ENCODE results near the gene ODF4.
A peak's percentile ranks its signal among the peaks of the same experiment; 100 is the strongest.
"Not testable (repeated sequence)": the region's sequence is repeated elsewhere in the genome, so short reads cannot be mapped to it uniquely, and the experiment has no call there.

The ODF4 gene

DNA sequence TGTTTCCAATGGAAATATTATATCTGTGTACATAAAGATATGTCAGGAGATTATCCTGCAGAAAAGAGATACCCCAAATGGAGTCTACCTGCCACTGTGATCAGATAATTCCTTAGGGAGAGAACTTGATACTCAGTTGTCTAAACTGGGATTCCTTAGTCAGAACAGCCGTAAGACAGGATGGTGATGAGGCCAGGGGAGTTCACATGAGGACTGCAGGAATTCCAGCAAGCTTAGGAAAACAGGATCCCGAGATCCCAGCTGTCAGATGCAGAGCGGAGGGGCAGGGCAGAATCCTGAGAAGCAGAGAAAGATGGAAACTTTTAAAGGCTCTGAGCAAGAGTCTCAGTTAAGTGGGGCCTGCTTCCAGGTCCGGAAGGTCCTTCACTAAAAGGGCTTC is 32.1 kb downstream of the ODF4 start:
- Mint-ChIP-seq H3K9me3 (no peaks in the 10 kb centered on the region), H3K36me3 (ENCODE audit: low read depth) (peaks cover 26% of the 10 kb centered on the region), H3K4me1 (peaks cover 17% of the 10 kb centered on the region), H3K4me3 (no peak overlapping the region), H3K27ac (no peak overlapping the region), H3K27me3 (no peaks in the 10 kb centered on the region)
- ATAC-seq, result no peak
- no peak for DNase-seq

DNA sequence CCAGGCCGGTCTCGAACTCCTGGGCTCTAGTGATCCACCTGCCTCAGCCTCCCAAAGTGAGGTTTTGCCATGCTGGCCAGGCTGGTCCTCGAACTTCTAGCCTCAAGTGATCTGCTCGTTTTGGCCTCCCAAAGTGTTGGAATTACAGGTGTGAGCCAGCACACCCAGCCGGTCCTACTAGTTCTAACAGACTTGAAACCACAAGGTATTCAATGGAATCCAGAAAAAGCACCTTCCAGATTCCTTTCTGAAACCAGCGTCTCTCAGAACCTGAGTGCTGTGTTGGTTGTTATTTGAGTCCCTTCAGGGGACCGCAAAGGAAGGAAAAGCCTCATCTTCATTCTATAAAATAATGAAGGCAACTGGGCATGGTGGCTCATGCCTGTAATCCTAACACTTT is 32.8 kb downstream of the ODF4 start:
- Mint-ChIP-seq H3K27me3 (no peaks in the 10 kb centered on the region), H3K9me3 (no peaks in the 10 kb centered on the region), H3K4me3 (no peak overlapping the region), H3K36me3 (ENCODE audit: low read depth) (peaks cover 32% of the 10 kb centered on the region), H3K27ac (no peak overlapping the region), H3K4me1 (peaks cover 24% of the 10 kb centered on the region)
- DNase-seq, result no peak
- no peak for ATAC-seq

- H3K4me1 Mint-ChIP-seq, result peaks cover 37% of the 10 kb centered on the region
- H3K27me3 Mint-ChIP-seq, DNase-seq, H3K27ac Mint-ChIP-seq, ATAC-seq, H3K9me3 Mint-ChIP-seq, H3K4me3 Mint-ChIP-seq: not testable (repeated sequence)
- peaks cover 43% of the 10 kb centered on the region for H3K36me3 Mint-ChIP-seq (ENCODE audit: low read depth)
Measured at GRCh38 chr17:8373856-8374255, 34.2 kb downstream of the ODF4 start.

- Mint-ChIP-seq H3K4me1 (peaks cover 54% of the 10 kb centered on the region), H3K4me3 (peak overlapping the region; percentile 85), H3K9me3 (no peaks in the 10 kb centered on the region), H3K36me3 (ENCODE audit: low read depth) (peaks cover 51% of the 10 kb centered on the region), H3K27ac (peak overlapping the region; percentile 99), H3K27me3 (no peaks in the 10 kb centered on the region)
- DNase-seq (no peak), ATAC-seq (no peak)
Measured at GRCh38 chr17:8375738-8376259, 36.2 kb downstream of the ODF4 start.

DNA sequence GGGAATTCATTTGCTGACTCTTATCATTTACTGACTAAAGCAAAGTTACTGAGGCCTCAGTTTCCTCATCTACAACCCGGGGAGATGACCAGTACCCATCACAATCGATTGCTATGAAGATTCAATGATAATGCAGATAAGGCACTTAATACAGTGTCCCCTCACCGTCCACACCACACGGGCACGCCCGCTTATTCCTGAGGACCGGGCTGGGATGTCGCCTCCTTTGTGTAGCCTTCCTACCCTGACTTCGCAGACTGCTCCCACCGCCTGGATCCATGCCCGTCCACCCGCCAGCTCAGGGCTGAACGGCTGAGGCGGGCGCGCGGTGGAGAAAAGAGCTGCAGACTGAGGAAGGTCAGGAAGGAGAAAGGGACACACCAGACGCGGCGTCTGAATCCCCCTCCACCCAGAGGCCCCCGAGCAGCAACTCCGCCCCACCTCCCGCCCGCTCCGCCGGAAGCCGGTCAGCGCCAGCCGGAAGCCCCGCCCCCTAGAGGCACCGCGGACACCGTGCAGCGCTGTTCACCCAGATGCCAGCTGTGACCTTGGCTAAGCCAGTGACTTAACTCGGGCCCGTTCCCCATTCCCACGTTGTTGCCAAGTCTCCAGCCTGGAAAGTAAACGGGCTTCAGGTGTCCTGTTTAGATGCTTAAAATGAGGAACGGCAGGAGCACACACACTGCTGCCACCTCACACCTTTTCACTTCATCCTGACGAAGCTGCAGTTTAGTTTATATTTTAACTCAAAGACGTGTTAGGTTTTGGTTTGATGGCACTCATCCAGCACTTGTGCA is 36.8 kb downstream of the ODF4 start, which contains the start of gene KRABD2:
TSS of gene KRABD2 (minus strand) at position 434 of the 797 bp plus-strand sequence.
- no peaks in the 10 kb centered on the region for H3K27me3 Mint-ChIP-seq
- ATAC-seq (peak; percentile 97), DNase-seq (peak; percentile 97)
- peak within 1 kb of the TSS; percentile 99 for H3K27ac Mint-ChIP-seq
- H3K4me3 Mint-ChIP-seq, result peak within 1 kb of the TSS; percentile 85
- H3K9me3 Mint-ChIP-seq, result no peaks in the 10 kb centered on the region
- peaks cover 61% of the 10 kb centered on the region for H3K4me1 Mint-ChIP-seq
- peaks cover 58% of the 10 kb centered on the region for H3K36me3 Mint-ChIP-seq (ENCODE audit: low read depth)

- Mint-ChIP-seq H3K4me3 (peak overlapping the region; percentile 85), H3K27ac (peak overlapping the region; percentile 99), H3K36me3 (ENCODE audit: low read depth) (peaks cover 66% of the 10 kb centered on the region), H3K4me1 (peaks cover 64% of the 10 kb centered on the region), H3K27me3 (no peaks in the 10 kb centered on the region), H3K9me3 (no peaks in the 10 kb centered on the region)
- DNase-seq, result no peak
- ATAC-seq, result no peak
Measured at GRCh38 chr17:8377422-8377821, 37.8 kb downstream of the ODF4 start.

DNA sequence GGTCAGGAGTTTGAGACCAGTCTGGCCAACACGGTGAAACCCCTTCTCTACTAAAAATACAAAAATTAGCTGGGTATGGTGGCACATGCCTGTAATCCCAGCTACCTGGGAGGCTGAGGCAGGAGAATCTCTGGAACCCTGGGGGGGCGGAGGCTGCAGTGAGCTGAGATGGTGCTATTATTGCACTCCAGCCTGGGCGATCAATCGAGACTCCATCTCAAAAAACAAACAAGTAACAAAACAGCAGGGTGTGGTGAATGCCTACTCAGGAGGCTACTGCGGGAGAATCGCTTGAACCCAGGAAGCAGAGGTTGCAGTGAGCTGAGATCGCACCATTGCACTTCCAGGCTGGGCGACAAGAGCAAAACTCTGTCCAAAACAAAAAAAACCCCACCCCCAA is 38.5 kb downstream of the ODF4 start:
- Mint-ChIP-seq H3K4me3 (peak overlapping the region; percentile 98), H3K4me1 (peaks cover 71% of the 10 kb centered on the region), H3K27ac (peak overlapping the region; percentile 99), H3K36me3 (ENCODE audit: low read depth) (peaks cover 72% of the 10 kb centered on the region)
- H3K27me3 Mint-ChIP-seq, DNase-seq, H3K9me3 Mint-ChIP-seq, ATAC-seq: not testable (repeated sequence)

DNA sequence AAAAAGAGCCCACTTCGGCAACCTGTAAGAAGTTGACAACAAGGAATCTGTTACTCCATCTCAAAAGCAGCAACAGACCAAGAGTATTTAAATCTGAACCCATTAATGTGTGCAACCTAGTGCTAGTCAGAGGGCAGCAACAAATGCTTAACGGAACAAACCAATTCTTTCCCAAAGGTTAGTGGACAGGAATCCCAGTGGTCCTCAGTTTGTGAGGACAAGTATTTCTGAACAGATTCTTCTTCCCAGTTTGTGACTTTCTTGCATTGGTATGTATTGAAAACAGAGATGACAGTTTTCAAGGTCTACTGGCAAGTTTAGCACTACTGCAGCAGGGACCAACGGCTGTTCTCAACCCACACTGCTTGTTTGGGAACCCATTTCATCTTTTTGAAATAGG is 40.4 kb downstream of the ODF4 start:
- H3K27ac Mint-ChIP-seq, result peak overlapping the region; percentile 99
- H3K36me3 Mint-ChIP-seq (ENCODE audit: low read depth), result peaks cover 72% of the 10 kb centered on the region
- H3K9me3 Mint-ChIP-seq, result no peaks in the 10 kb centered on the region
- ATAC-seq (no peak), DNase-seq (no peak)
- peak overlapping the region; percentile 98 for H3K4me3 Mint-ChIP-seq
- H3K27me3 Mint-ChIP-seq, result no peaks in the 10 kb centered on the region
- H3K4me1 Mint-ChIP-seq, result peaks cover 78% of the 10 kb centered on the region

GRCh38 chr17:8382052-8382879 is 42.6 kb downstream of the ODF4 start:
- H3K27me3 Mint-ChIP-seq, result no peaks in the 10 kb centered on the region
- peak overlapping the region; percentile 98 for H3K4me3 Mint-ChIP-seq
- peaks cover 56% of the 10 kb centered on the region for H3K36me3 Mint-ChIP-seq (ENCODE audit: low read depth)
- H3K27ac Mint-ChIP-seq, result peak overlapping the region; percentile 99
- DNase-seq, result no peak
- H3K9me3 Mint-ChIP-seq, result no peaks in the 10 kb centered on the region
- ATAC-seq, result no peak
- peaks cover 66% of the 10 kb centered on the region for H3K4me1 Mint-ChIP-seq

GRCh38 chr17:8382880-8383142 is 43.2 kb downstream of the ODF4 start:
- H3K27ac Mint-ChIP-seq, result peak overlapping the region; percentile 99
- ATAC-seq, result no peak
- H3K4me1 Mint-ChIP-seq, result peaks cover 60% of the 10 kb centered on the region

GRCh38 chr17:8383143-8383822 is 43.6 kb downstream of the ODF4 start, which contains the start of gene RPL26:
TSS of gene RPL26 (minus strand) at chr17:8383193. CDS start at chr17:8382310, 883 bp downstream.
- H3K4me3 Mint-ChIP-seq, result peak within 1 kb of the TSS; percentile 98
- H3K27ac Mint-ChIP-seq, result peak within 1 kb of the TSS; percentile 99
- H3K36me3 Mint-ChIP-seq (ENCODE audit: low read depth), result peaks cover 47% of the 10 kb centered on the region
- no peaks in the 10 kb centered on the region for H3K9me3 Mint-ChIP-seq
- ATAC-seq, result peak; percentile 93
- no peaks in the 10 kb centered on the region for H3K27me3 Mint-ChIP-seq
- peak; percentile 92 for DNase-seq
- H3K4me1 Mint-ChIP-seq, result peaks cover 56% of the 10 kb centered on the region

More at GRCh38 chr17:8382880-8383142, 43.2 kb downstream of the ODF4 start:
- H3K9me3 Mint-ChIP-seq, result no peaks in the 10 kb centered on the region
- H3K27me3 Mint-ChIP-seq, result no peaks in the 10 kb centered on the region
- peaks cover 51% of the 10 kb centered on the region for H3K36me3 Mint-ChIP-seq (ENCODE audit: low read depth)
- no peak for DNase-seq
- H3K4me3 Mint-ChIP-seq, result peak overlapping the region; percentile 98

DNA sequence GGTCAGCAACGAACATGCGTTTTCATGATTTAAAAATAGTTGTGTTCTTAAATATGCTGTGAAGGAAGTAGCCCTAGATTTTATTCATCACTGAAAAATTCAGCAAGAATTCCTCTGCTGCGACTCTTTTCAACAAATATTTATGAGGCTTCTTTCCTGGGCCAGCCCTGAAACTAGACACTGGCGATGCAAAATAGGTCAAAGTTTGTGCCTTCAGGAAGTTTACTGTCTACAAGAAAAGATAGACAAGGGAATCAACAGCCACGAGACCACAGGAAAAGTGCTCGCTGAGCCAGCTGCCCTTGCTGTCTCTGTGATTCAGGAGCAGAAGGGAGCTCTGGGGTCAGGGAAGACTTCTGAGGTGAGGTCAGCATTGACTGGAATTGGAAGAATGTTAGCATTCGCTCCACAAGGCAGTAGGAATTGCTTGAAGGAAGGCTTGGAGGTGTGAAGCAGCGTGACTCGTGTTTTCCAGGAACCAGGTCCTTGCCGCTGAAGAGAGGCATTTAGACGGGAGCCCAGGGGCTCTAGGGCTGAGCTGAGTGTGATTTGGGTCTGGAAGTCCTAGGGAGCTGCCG is 45.2 kb downstream of the ODF4 start:
- H3K9me3 Mint-ChIP-seq, result no peaks in the 10 kb centered on the region
- ATAC-seq (no peak), DNase-seq (no peak)
- peaks cover 32% of the 10 kb centered on the region for H3K36me3 Mint-ChIP-seq (ENCODE audit: low read depth)
- H3K27ac Mint-ChIP-seq, result no peak overlapping the region
- peaks cover 41% of the 10 kb centered on the region for H3K4me1 Mint-ChIP-seq
- no peaks in the 10 kb centered on the region for H3K27me3 Mint-ChIP-seq
- H3K4me3 Mint-ChIP-seq, result peak overlapping the region; percentile 98

DNA sequence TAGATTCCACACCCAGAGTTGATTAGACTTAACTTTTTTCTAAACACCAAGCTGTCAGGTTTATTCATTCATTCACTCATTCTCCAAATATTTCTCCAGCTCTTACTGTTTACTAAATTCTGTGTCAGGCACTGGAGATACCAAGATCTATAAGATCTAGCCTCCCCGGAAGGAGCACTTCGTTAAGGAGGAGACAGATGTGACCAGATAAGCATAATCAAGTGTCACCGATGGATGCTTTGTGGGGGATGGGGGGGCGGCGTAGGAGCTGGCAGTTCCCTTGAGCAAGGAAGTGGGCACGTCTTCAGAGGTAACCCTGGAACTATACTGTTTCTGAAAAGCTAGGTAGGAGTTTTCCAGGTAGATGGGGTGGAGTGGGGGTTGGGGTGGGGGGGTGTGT is 47.2 kb downstream of the ODF4 start:
- H3K4me1 Mint-ChIP-seq, result peaks cover 24% of the 10 kb centered on the region
- no peak for DNase-seq
- no peaks in the 10 kb centered on the region for H3K9me3 Mint-ChIP-seq
- H3K27ac Mint-ChIP-seq, result no peak overlapping the region
- no peak for ATAC-seq
- H3K4me3 Mint-ChIP-seq, result no peak overlapping the region
- peaks cover 13% of the 10 kb centered on the region for H3K36me3 Mint-ChIP-seq (ENCODE audit: low read depth)
- H3K27me3 Mint-ChIP-seq, result no peaks in the 10 kb centered on the region

Measured in activated naive CD8-positive, alpha-beta T cell treated with anti-CD3 and anti-CD28 coated beads, Interleukin-2, amount 50 U/mL, for 24 hours (primary cell).